COLO668 (cell line): ENCODE measurements around the gene PARP8.

Experiments used
- DNase-seq: peaks from one replicate; lab custom pipeline; 2025; ENCODE audit not compliant: unreplicated experiment; lab: John Stamatoyannopoulos, UW

Gene PARP8

GRCh38 chr5:50839472-50839871 lies 173.0 kb downstream of the PARP8 start:
- no peak for DNase-seq

GRCh38 chr5:50843091-50843490 lies 176.7 kb downstream of the PARP8 start:
- DNase-seq = no peak

- DNase-seq = no peak
Observed at GRCh38 chr5:50846261-50846660, 179.8 kb downstream of the PARP8 start.

- no peak for DNase-seq
Observed at GRCh38 chr5:50849554-50849953, 183.1 kb downstream of the PARP8 start.

- no peak for DNase-seq
Observed at GRCh38 chr5:50853151-50853550, 186.7 kb downstream of the PARP8 start.

GRCh38 chr5:50854082-50854481 lies 187.6 kb downstream of the PARP8 start:
- DNase-seq = no peak

- DNase-seq = no peak
Observed at GRCh38 chr5:50855001-50855400, 188.6 kb downstream of the PARP8 start.

- no peak for DNase-seq
Observed at GRCh38 chr5:50856401-50857119, 190.1 kb downstream of the PARP8 start.

- DNase-seq = no peak
Observed at GRCh38 chr5:50863534-50864170, 197.2 kb downstream of the PARP8 start.

- DNase-seq = no peak
Observed at GRCh38 chr5:50864466-50864865, 198.0 kb downstream of the PARP8 start.

- no peak for DNase-seq
Observed at GRCh38 chr5:50866415-50866814, 200.0 kb downstream of the PARP8 start.

GRCh38 chr5:50867140-50867539 lies 200.7 kb downstream of the PARP8 start:
- DNase-seq = no peak

- DNase-seq = no peak
Observed at GRCh38 chr5:50873595-50874277, 207.3 kb downstream of the PARP8 start.

- no peak for DNase-seq
Observed at GRCh38 chr5:50874306-50875001, 208.0 kb downstream of the PARP8 start.

GRCh38 chr5:50875002-50875344 lies 208.5 kb downstream of the PARP8 start:
- DNase-seq = no peak

GRCh38 chr5:50878470-50878869 lies 212.0 kb downstream of the PARP8 start:
- DNase-seq = no peak

GRCh38 chr5:50881407-50881806 lies 215.0 kb downstream of the PARP8 start:
- DNase-seq = no peak

- no peak for DNase-seq
Observed at GRCh38 chr5:50886657-50887345, 220.4 kb downstream of the PARP8 start.

- no peak for DNase-seq
Observed at GRCh38 chr5:50887889-50888633, 221.6 kb downstream of the PARP8 start.

GRCh38 chr5:50888751-50889150 lies 222.3 kb downstream of the PARP8 start:
- no peak for DNase-seq
